HepG2 (cell line): ENCODE results near the gene CAPN11. TPM values are rescaled to one million over a fixed set of nuclear protein-coding genes. Genes with fewer than 3 reads are reported as not detected.

Experiments used
- ATAC-seq: fragments of 200-7000 bp; cut with Tn5 transposase; 3 replicates; pipeline ENCODE4 v1.9.1; 2020; ENCODE audit warnings: mild to moderate bottlenecking, moderate library complexity
- BruUV-seq: library from RNA; stranded (reverse); fragments of 400-500 nt; replicated peaks from 2 replicates; lab custom pipeline; 2021; lab: Mats Ljungman, UMichigan
- CTCF ChIA-PET: fragments of 300-600 bp; formaldehyde crosslinking; extraction: SDS; loops from one replicate; lab custom pipeline; 2021; ENCODE audit warnings: low total read pairs, inconsistent platforms, low intra/inter-chr PET ratio; lab: Yijun Ruan, JAX
- POLR2A ChIA-PET: fragments of 350-600 bp; sonication (Branson Sonifier 250); formaldehyde crosslinking; loops from one replicate; lab custom pipeline; 2020; ENCODE audit warnings: antibody characterized with exemption, inconsistent platforms; lab: Yijun Ruan, JAX
- DNase-seq: peaks from one replicate; pipeline ENCODE4 v3.0.0-alpha.2; 2015; ENCODE audit warnings: low spot score
- FAIRE-seq: peaks from 3 replicates; lab custom pipeline; 2011; peaks lifted over from hg19 to GRCh38; lab: Jason Lieb, UNC
- H2AFZ ChIP-seq: one replicate; pipeline ENCODE4 v1.6.1; 2011; ENCODE audit warnings: low read length, inconsistent platforms
- H3K27ac ChIP-seq: fragments of 300-600 bp; 3 replicates; pipeline ENCODE4 v1.8.0; 2011; ENCODE audit warnings: mixed run types, mild to moderate bottlenecking, mixed read lengths, low read length, inconsistent platforms; ENCODE audit not compliant: insufficient read depth; ENCODE audit errors: extremely low read length
- H3K27me3 ChIP-seq, 2 experiments: fragments of 200-600 bp in 1 of 2; 2 replicates in 1 of 2; 3 replicates in 1 of 2; pipeline versions ENCODE4 v1.6.0 to v1.8.0; 2011; ENCODE audit warnings: low read length in 2 of 2, mild to moderate bottlenecking in 2 of 2, moderate library complexity in 2 of 2, inconsistent platforms in 1 of 2; ENCODE audit not compliant: insufficient read depth in 2 of 2, control insufficient read depth in 1 of 2
- H3K36me3 ChIP-seq, 2 experiments: fragments of 200-600 bp in 1 of 2; replicated peaks in 1 of 2; 2 replicates in 1 of 2; 3 replicates in 1 of 2; pipeline versions ENCODE4 v1.5.1 to v1.8.0; 2011; ENCODE audit warnings: low read length in 2 of 2, inconsistent platforms in 1 of 2; ENCODE audit not compliant: insufficient read depth in 2 of 2, control insufficient read depth in 1 of 2
- H3K4me1 ChIP-seq: 2 replicates; pipeline ENCODE4 v1.5.1; 2012; ENCODE audit warnings: low read length, inconsistent platforms; ENCODE audit not compliant: insufficient read depth
- H3K4me2 ChIP-seq: 2 replicates; pipeline ENCODE4 v1.6.0; 2011; ENCODE audit warnings: low read depth, low read length, inconsistent platforms
- H3K4me3 ChIP-seq, 3 experiments: fragments of 200-600 bp in 1 of 3; sonication (generic), shearing (Covaris generic) in 1 of 3; replicated peaks in 1 of 3; 2 replicates each; pipeline ENCODE4 v1.5.1; 2011 to 2016; ENCODE audit warnings: low read length in 3 of 3, inconsistent platforms in 2 of 3, low read depth in 2 of 3, mild to moderate bottlenecking in 2 of 3, control low read depth in 1 of 3, mixed read lengths in 1 of 3; ENCODE audit not compliant: insufficient read depth in 1 of 3
- H3K79me2 ChIP-seq: one replicate; pipeline ENCODE4 v1.6.1; 2011; ENCODE audit warnings: low read length, inconsistent platforms; ENCODE audit not compliant: insufficient read depth
- H3K9ac ChIP-seq: 2 replicates; pipeline ENCODE4 v1.6.0; 2011; ENCODE audit warnings: mild to moderate bottlenecking, low read depth, low read length, inconsistent platforms; ENCODE audit not compliant: insufficient read depth
- H3K9me3 ChIP-seq: 2 replicates; pipeline ENCODE4 v1.5.1; 2012; ENCODE audit warnings: mild to moderate bottlenecking, low read length
- H4K20me1 ChIP-seq: 2 replicates; pipeline ENCODE4 v1.6.0; 2011; ENCODE audit warnings: inconsistent platforms, mild to moderate bottlenecking, low read length, moderate library complexity; ENCODE audit not compliant: insufficient read depth
- ADNP ChIP-seq: sonication (generic); formaldehyde crosslinking; IDR thresholded peaks from 2 replicates; pipeline ENCODE4 v1.4.0; 2020; ENCODE audit warnings: missing genetic modification reagents
- ELF3 ChIP-seq: IDR thresholded peaks from 2 replicates; pipeline ENCODE4 v1.6.1; 2016; ENCODE audit warnings: missing genetic modification reagents, missing compliant biosample characterization
- GPN1 ChIP-seq: sonication (generic); formaldehyde crosslinking; IDR thresholded peaks from 2 replicates; pipeline ENCODE4 v1.5.1; 2020; ENCODE audit warnings: missing genetic modification reagents, borderline replicate concordance
- HNRNPL ChIP-seq: fragments of 200-400 bp; formaldehyde crosslinking; IDR thresholded peaks from 2 replicates; pipeline ENCODE4 v1.6.1; 2017; ENCODE audit warnings: mild to moderate bottlenecking, low read depth, low read length
- MIXL1 ChIP-seq: IDR thresholded peaks from 2 replicates; pipeline ENCODE4 v1.6.1; 2016
- PPARG ChIP-seq: conservative IDR thresholded peaks from 2 replicates; pipeline ENCODE4 v1.6.1; 2016; ENCODE audit warnings: missing biosample characterization, missing genetic modification reagents
- RBM22 ChIP-seq: fragments of 200-400 bp; formaldehyde crosslinking; optimal IDR thresholded peaks from 2 replicates; pipeline ENCODE3; 2017; ENCODE audit warnings: mild to moderate bottlenecking, low read length, moderate library complexity
- SOX6 ChIP-seq, 2 experiments: fragments of 450-650 bp in 1 of 2; sonication (generic) in 1 of 2; formaldehyde crosslinking in 1 of 2; IDR thresholded peaks; 2 replicates each; pipeline versions ENCODE4 v1.4.0 to v1.6.1; 2017 to 2020; ENCODE audit warnings: antibody characterized with exemption in 1 of 2, mild to moderate bottlenecking in 1 of 2, missing genetic modification reagents in 1 of 2
- THAP11 ChIP-seq: IDR thresholded peaks from 2 replicates; pipeline ENCODE4 v1.6.1; 2016; ENCODE audit warnings: missing biosample characterization, missing genetic modification reagents
- ZBTB34 ChIP-seq: sonication (generic); formaldehyde crosslinking; IDR thresholded peaks from 2 replicates; pipeline ENCODE4 v1.8.0; 2022; ENCODE audit warnings: mild to moderate bottlenecking, missing genetic modification reagents
- ZFP36 ChIP-seq: fragments of 150-350 bp; IDR thresholded peaks from 2 replicates; pipeline ENCODE4 v1.6.1; 2018; ENCODE audit warnings: borderline replicate concordance, low read length, low read depth; ENCODE audit not compliant: partially characterized antibody
- ZNF160 ChIP-seq: sonication (generic); formaldehyde crosslinking; IDR thresholded peaks from 2 replicates; pipeline ENCODE4 v1.8.0; 2022; ENCODE audit warnings: mild to moderate bottlenecking, inconsistent platforms, missing genetic modification reagents
- ZNF253 ChIP-seq: sonication (generic); formaldehyde crosslinking; IDR thresholded peaks from 2 replicates; pipeline ENCODE4 v1.8.0; 2022; ENCODE audit warnings: mild to moderate bottlenecking, missing genetic modification reagents, borderline replicate concordance
- ZNF337 ChIP-seq: sonication (generic); formaldehyde crosslinking; IDR thresholded peaks from 2 replicates; pipeline ENCODE4 v1.5.1; 2020; ENCODE audit warnings: missing genetic modification reagents, low read depth, mild to moderate bottlenecking, borderline replicate concordance
- ZNF432 ChIP-seq: sonication (generic); formaldehyde crosslinking; IDR thresholded peaks from 2 replicates; pipeline ENCODE4 v1.5.0; 2020; ENCODE audit warnings: missing genetic modification reagents, mild to moderate bottlenecking, borderline replicate concordance
- ZNF510 ChIP-seq: sonication (generic); formaldehyde crosslinking; IDR thresholded peaks from 2 replicates; pipeline ENCODE4 v1.4.0; 2020; ENCODE audit warnings: low read depth, mild to moderate bottlenecking, missing genetic modification reagents
- ZNF660 ChIP-seq: sonication (generic); formaldehyde crosslinking; IDR thresholded peaks from 2 replicates; pipeline ENCODE4 v1.5.1; 2020; ENCODE audit warnings: mild to moderate bottlenecking, low read depth, missing genetic modification reagents, borderline replicate concordance
- ZSCAN12 ChIP-seq: sonication (generic); formaldehyde crosslinking; IDR thresholded peaks from 2 replicates; pipeline ENCODE4 v1.9.0; 2021; ENCODE audit warnings: mild to moderate bottlenecking, missing genetic modification reagents
- WGBS: methylation state at CpG from one replicate; pipeline ENCODE4 v1.1.6; 2017; ENCODE audit warnings: low lambda C conversion rate; 5-methylcytosine and 5-hydroxymethylcytosine counted together
- in situ Hi-C: cut with HindIII; loops from 2 replicates; pipeline ENCODE4 v1.10.0; 2017; ENCODE audit warnings: low pct_unique_long_range_greater_than_20kb; ENCODE audit not compliant: extremely low pct_ligation_motif_present
- intact Hi-C: fragments of 100-400 bp; cut with micrococcal nuclease; formaldehyde crosslinking; loops from one replicate; pipeline ENCODE4 v1.10.0; 2022; ENCODE audit not compliant: unreplicated experiment
- polyA plus RNA-seq, 8 experiments: library from polyadenylated mRNA; depleted of rRNA in 3 of 8; stranded (reverse) in 7 of 8; unstranded in 1 of 8; fragments of >200 nt; fragmentation: Illumina TruSeq in 4 of 8; extraction: Trizol in 4 of 8; gene quantifications; 2 replicates each; pipeline versions ENCODE4 v1.2.1 to v1.2.3, GENCODE V29; 2011 to 2016; ENCODE audit warnings: low read depth in 4 of 8, missing spikeins in 1 of 8, mixed read lengths in 1 of 8; ENCODE audit not compliant: insufficient read depth in 1 of 8
- total RNA-seq, 5 experiments: library from RNA; depleted of rRNA; stranded (reverse); fragments of >200 nt; fragmentation: Illumina TruSeq; extraction: Trizol; gene quantifications; 2 replicates each; pipeline ENCODE4 v1.2.3, GENCODE V29; 2016; ENCODE audit warnings: low read depth in 1 of 5
- TF ChIP-seq, protein P1 (sequence below): IDR thresholded peaks from 2 replicates; pipeline ENCODE4 v1.4.0; 2020; ENCODE audit warnings: mild to moderate bottlenecking, missing genetic modification reagents

The CAPN11 gene
- total and polyA plus RNA-seq, 2 of the 13 experiments (the other 11 are each of a cell fraction or from before 2014, with no cell fraction given): 0.07 to 0.11 TPM

GRCh38 chr6:44190715-44191114, 32.1 kb downstream of the CAPN11 start (continued):
- TF ChIP-seq HNRNPL (no peak), ZNF432 (no peak), GPN1 (CRISPR knock-in tag) (no peak)
- TF ChIP-seq, all 625 proteins: peak for 0

- FAIRE-seq: peak; percentile 58
- in situ Hi-C loops: no loop called here
- H3K9ac ChIP-seq: peak overlapping the region; percentile 45
- peaks cover 58% of the 10 kb centered on the region for H3K4me1 ChIP-seq
- ChIA-PET CTCF (no interaction called here), POLR2A (interaction anchor here (0.7 to 2.3 kb wide), 22 partner anchors 8 to 563 kb away, joined by 3 to 15 read pairs (median 4); partner anchors contain the start of genes GTPBP2, HSP90AB1, MYMX and SLC29A1)
- H3K27me3 ChIP-seq: peaks cover 0 to 5% of the 10 kb centered on the region in 2 experiments; a peak in 2 of 5 replicates
- H3K4me3 ChIP-seq: peak overlapping the region; percentile 44 to 70 (median 63)
- DNase-seq: no peak
- intact Hi-C loops: no loop called here
- no peaks in the 10 kb centered on the region for H3K79me2 ChIP-seq
- peak; percentile 82 for ATAC-seq
- no peaks in the 10 kb centered on the region for H3K36me3 ChIP-seq
- under 1% methylated on average over 10 of the region's 10 CpGs for WGBS
- H3K4me2 ChIP-seq: peak overlapping the region; percentile 98
- no peak overlapping the region for H3K27ac ChIP-seq
- BruUV-seq: no TSS peak
- peak overlapping the region; percentile 98 for H2AFZ ChIP-seq
- H4K20me1 ChIP-seq: no peaks in the 10 kb centered on the region
- H3K9me3 ChIP-seq: no peaks in the 10 kb centered on the region
- TF ChIP-seq SOX6 (IDR thresholded peaks at IDR 0.05): no peak
- TF ChIP-seq SOX6 (CRISPR knock-in tag; IDR thresholded peaks at IDR 0.05): peak; percentile 24; the same call in 1 of the 2 replicates
- TF ChIP-seq ADNP (CRISPR knock-in tag): no peak
- no peak for TF ChIP-seq ZNF510 (CRISPR knock-in tag)
- TF ChIP-seq ZNF160 (CRISPR knock-in tag): no peak
- TF ChIP-seq ZFP36: no peak
- TF ChIP-seq, protein P1, sequence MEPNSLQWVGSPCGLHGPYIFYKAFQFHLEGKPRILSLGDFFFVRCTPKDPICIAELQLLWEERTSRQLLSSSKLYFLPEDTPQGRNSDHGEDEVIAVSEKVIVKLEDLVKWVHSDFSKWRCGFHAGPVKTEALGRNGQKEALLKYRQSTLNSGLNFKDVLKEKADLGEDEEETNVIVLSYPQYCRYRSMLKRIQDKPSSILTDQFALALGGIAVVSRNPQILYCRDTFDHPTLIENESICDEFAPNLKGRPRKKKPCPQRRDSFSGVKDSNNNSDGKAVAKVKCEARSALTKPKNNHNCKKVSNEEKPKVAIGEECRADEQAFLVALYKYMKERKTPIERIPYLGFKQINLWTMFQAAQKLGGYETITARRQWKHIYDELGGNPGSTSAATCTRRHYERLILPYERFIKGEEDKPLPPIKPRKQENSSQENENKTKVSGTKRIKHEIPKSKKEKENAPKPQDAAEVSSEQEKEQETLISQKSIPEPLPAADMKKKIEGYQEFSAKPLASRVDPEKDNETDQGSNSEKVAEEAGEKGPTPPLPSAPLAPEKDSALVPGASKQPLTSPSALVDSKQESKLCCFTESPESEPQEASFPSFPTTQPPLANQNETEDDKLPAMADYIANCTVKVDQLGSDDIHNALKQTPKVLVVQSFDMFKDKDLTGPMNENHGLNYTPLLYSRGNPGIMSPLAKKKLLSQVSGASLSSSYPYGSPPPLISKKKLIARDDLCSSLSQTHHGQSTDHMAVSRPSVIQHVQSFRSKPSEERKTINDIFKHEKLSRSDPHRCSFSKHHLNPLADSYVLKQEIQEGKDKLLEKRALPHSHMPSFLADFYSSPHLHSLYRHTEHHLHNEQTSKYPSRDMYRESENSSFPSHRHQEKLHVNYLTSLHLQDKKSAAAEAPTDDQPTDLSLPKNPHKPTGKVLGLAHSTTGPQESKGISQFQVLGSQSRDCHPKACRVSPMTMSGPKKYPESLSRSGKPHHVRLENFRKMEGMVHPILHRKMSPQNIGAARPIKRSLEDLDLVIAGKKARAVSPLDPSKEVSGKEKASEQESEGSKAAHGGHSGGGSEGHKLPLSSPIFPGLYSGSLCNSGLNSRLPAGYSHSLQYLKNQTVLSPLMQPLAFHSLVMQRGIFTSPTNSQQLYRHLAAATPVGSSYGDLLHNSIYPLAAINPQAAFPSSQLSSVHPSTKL (CRISPR knock-in tag): 0 out of 2 replicates have a peak, but pooled peaks have one; percentile 33
- no peak for TF ChIP-seq RBM22
- no peak for TF ChIP-seq ZBTB34 (CRISPR knock-in tag)
- TF ChIP-seq ZNF660 (CRISPR knock-in tag): no peak
- TF ChIP-seq PPARG (CRISPR knock-in tag): peak; percentile 31; the same call in 1 of the 2 replicates
- 0 out of 2 replicates have a peak, but pooled peaks have one; percentile 19 for TF ChIP-seq THAP11
- TF ChIP-seq ZSCAN12 (CRISPR knock-in tag): no peak
- TF ChIP-seq MIXL1: peak; percentile 22; the same call in 1 of the 2 replicates
- TF ChIP-seq ZNF253 (CRISPR knock-in tag): no peak
- peak; percentile 65 for TF ChIP-seq ELF3 (CRISPR knock-in tag)
- TF ChIP-seq ZNF337 (CRISPR knock-in tag): no peak
Measured at GRCh38 chr6:44192428-44193041, 33.9 kb downstream of the CAPN11 start.
